CD4-positive, alpha-beta T cell (primary cell): ENCODE data around the gene FNIP2. TPM values are rescaled to one million over a fixed set of nuclear protein-coding genes. Genes with fewer than 3 reads are reported as not detected.

Experiments
- ATAC-seq: fragments of 200-7000 bp; cut with Tn5 transposase; one replicate; pipeline ENCODE4 v1.10.0; 2022; ENCODE audit warnings: mild to moderate bottlenecking; ENCODE audit not compliant: poor library complexity
- CTCF ChIA-PET: fragments of 350-600 bp; sonication (Branson Sonifier 250); formaldehyde crosslinking; loops from one replicate; lab custom pipeline; 2021; ENCODE audit warnings: antibody characterized with exemption, inconsistent platforms; lab: Charles Lee
- POLR2A ChIA-PET: fragments of 350-600 bp; sonication (Branson Sonifier 250); formaldehyde crosslinking; loops from one replicate; lab custom pipeline; 2021; ENCODE audit warnings: antibody characterized with exemption, inconsistent platforms; lab: Charles Lee
- DNase-seq, 14 experiments: peaks; one replicate each; pipeline ENCODE4 v3.0.0-alpha.2; 2013 to 2020; ENCODE audit warnings: mixed read lengths in 2 of 14
- H3K27ac ChIP-seq, 2 donors: one replicate each; pipeline versions ENCODE4 v1.5.1 to v1.7.0; 2013; ENCODE audit warnings: low read length in 2 of 2, low read depth in 1 of 2, mild to moderate bottlenecking in 1 of 2
- H3K27me3 ChIP-seq, 2 experiments: 1 replicate in 1 of 2; 2 replicates in 1 of 2; pipeline versions ENCODE4 v1.6.1 to v1.7.0; 2013; ENCODE audit warnings: low read length in 2 of 2, control low read depth in 1 of 2, mild to moderate bottlenecking in 1 of 2, moderate library complexity in 1 of 2; ENCODE audit not compliant: insufficient read depth in 2 of 2, control insufficient read depth in 1 of 2
- H3K36me3 ChIP-seq: one replicate; pipeline ENCODE4 v1.6.1; 2013; ENCODE audit warnings: low read length, control low read depth; ENCODE audit not compliant: insufficient read depth
- H3K4me1 ChIP-seq: one replicate; pipeline ENCODE4 v1.6.1; 2013; ENCODE audit warnings: low read length, control low read depth; ENCODE audit not compliant: insufficient read depth
- H3K4me3 ChIP-seq: one replicate; pipeline ENCODE4 v1.5.1; 2013; ENCODE audit warnings: mild to moderate bottlenecking, low read length, moderate library complexity
- H3K9me3 ChIP-seq, 2 experiments: 1 replicate in 1 of 2; 2 replicates in 1 of 2; pipeline versions ENCODE4 v1.6.1 to v1.7.0; 2013; ENCODE audit warnings: low read length in 2 of 2, mild to moderate bottlenecking in 2 of 2, control low read depth in 1 of 2, moderate library complexity in 1 of 2; ENCODE audit not compliant: control insufficient read depth in 1 of 2, insufficient read depth in 1 of 2
- H3K27ac Mint-ChIP-seq: one replicate; pipeline ENCODE4 v1.8.0; 2020; ENCODE audit warnings: mixed read lengths
- H3K27me3 Mint-ChIP-seq: one replicate; pipeline ENCODE4 v1.8.0; 2021; ENCODE audit warnings: mixed read lengths
- H3K36me3 Mint-ChIP-seq: one replicate; pipeline ENCODE4 v1.8.0; 2021; ENCODE audit warnings: low read depth, mixed read lengths
- H3K4me1 Mint-ChIP-seq: one replicate; pipeline ENCODE4 v1.8.0; 2021; ENCODE audit warnings: low read depth, mixed read lengths
- H3K4me3 Mint-ChIP-seq: one replicate; pipeline ENCODE4 v1.8.0; 2020; ENCODE audit warnings: mild to moderate bottlenecking, mixed read lengths
- H3K9me3 Mint-ChIP-seq: one replicate; pipeline ENCODE4 v1.8.0; 2020; ENCODE audit warnings: mixed read lengths
- CTCF ChIP-seq: fragments of 200-600 bp; IDR thresholded peaks from one replicate; pipeline ENCODE4 v1.8.0; 2022; ENCODE audit warnings: antibody characterized with exemption, mild to moderate bottlenecking
- intact Hi-C, 2 experiments: fragments of 100-400 bp; cut with DNase I in 1 of 2; cut with micrococcal nuclease in 1 of 2; formaldehyde crosslinking; loops; one replicate each; pipeline versions ENCODE4 v1.15.1 to v1.9.0; 2023 to 2025; cut with DNase I, micrococcal nuclease
- total RNA-seq, 174 experiments: library from RNA in 2 of 174; stranded (reverse) in 2 of 174; gene quantifications; one replicate each; pipeline ENCODE4 v1.2.3 and lab custom pipeline; 2021 to 2026

The FNIP2 gene
- total RNA-seq, 2 experiments from 2014 or later, result 7.5 to 7.7 TPM

GRCh38 chr4:158799013-158799770 is 30.4 kb downstream of the FNIP2 start:
- H3K4me1 Mint-ChIP-seq, result peaks cover 18% of the 10 kb centered on the region

GRCh38 chr4:158799856-158800255 is 31.0 kb downstream of the FNIP2 start:
- H3K9me3 ChIP-seq, result no peaks in the 10 kb centered on the region
- no peaks in the 10 kb centered on the region for H3K27me3 Mint-ChIP-seq
- POLR2A ChIA-PET, result no interaction called here
- no peak overlapping the region for H3K4me3 Mint-ChIP-seq
- intact Hi-C loops, result no loop called here
- H3K27me3 ChIP-seq, result no peaks in the 10 kb centered on the region
- peaks cover 18% of the 10 kb centered on the region for H3K4me1 Mint-ChIP-seq
- CTCF ChIA-PET, result no interaction called here
- H3K9me3 Mint-ChIP-seq, result no peaks in the 10 kb centered on the region
- H3K27ac Mint-ChIP-seq, result no peak overlapping the region
- no peaks in the 10 kb centered on the region for H3K36me3 ChIP-seq
- no peak for TF ChIP-seq CTCF
- DNase-seq (no peak), ATAC-seq (no peak)
- no peak overlapping the region for H3K27ac ChIP-seq
- no peaks in the 10 kb centered on the region for H3K4me1 ChIP-seq
- H3K36me3 Mint-ChIP-seq, result no peaks in the 10 kb centered on the region
- H3K4me3 ChIP-seq, result no peak overlapping the region

More at GRCh38 chr4:158799013-158799770, 30.4 kb downstream of the FNIP2 start:
- no peak for TF ChIP-seq CTCF
- ATAC-seq (no peak), DNase-seq (no peak)
- Mint-ChIP-seq H3K27me3 (no peaks in the 10 kb centered on the region), H3K36me3 (no peaks in the 10 kb centered on the region), H3K9me3 (no peaks in the 10 kb centered on the region), H3K4me3 (no peak overlapping the region), H3K27ac (no peak overlapping the region)
- Histone ChIP-seq H3K4me3 (no peak overlapping the region), H3K36me3 (no peaks in the 10 kb centered on the region), H3K27ac (no peak overlapping the region), H3K9me3 (no peaks in the 10 kb centered on the region), H3K4me1 (no peaks in the 10 kb centered on the region), H3K27me3 (no peaks in the 10 kb centered on the region)
- ChIA-PET CTCF (no interaction called here), POLR2A (no interaction called here)
- intact Hi-C loops, result no loop called here

- Mint-ChIP-seq H3K36me3 (no peaks in the 10 kb centered on the region), H3K4me3 (no peak overlapping the region), H3K27ac (no peak overlapping the region), H3K4me1 (peaks cover 18% of the 10 kb centered on the region), H3K27me3 (no peaks in the 10 kb centered on the region), H3K9me3 (no peaks in the 10 kb centered on the region)
- POLR2A ChIA-PET, result no interaction called here
- CTCF ChIA-PET, result no interaction called here
- Histone ChIP-seq H3K36me3 (no peaks in the 10 kb centered on the region), H3K27ac (no peak overlapping the region), H3K9me3 (no peaks in the 10 kb centered on the region), H3K27me3 (no peaks in the 10 kb centered on the region), H3K4me1 (no peaks in the 10 kb centered on the region), H3K4me3 (no peak overlapping the region)
- no peak for TF ChIP-seq CTCF
- ATAC-seq (no peak), DNase-seq (no peak)
- intact Hi-C loops, result no loop called here
Measured at GRCh38 chr4:158801066-158801465, 32.2 kb downstream of the FNIP2 start.
